Right renal cortex interstitium (tissue), 3 donors: ENCODE results near the gene ADAM19. TPM values are rescaled to one million over a fixed set of nuclear protein-coding genes. Genes with fewer than 3 reads are reported as not detected.

Experiments used
- DNase-seq, 3 donors: peaks; one replicate each; pipeline ENCODE4 v3.0.0-alpha.2; 2013; ENCODE audit warnings: low read depth in 3 of 3, low spot score in 2 of 3
- polyA plus RNA-seq, 3 donors: library from polyadenylated mRNA; unstranded; fragments of 120-200 nt; gene quantifications; one replicate each; pipeline ENCODE4 v1.2.1, GENCODE V29; 2013; ENCODE audit not compliant: insufficient read length in 3 of 3

Gene ADAM19
- polyA plus RNA-seq: 1 to 10 TPM; 7.7 to 9.6 (median 8.2) TPM

- no peak for DNase-seq
Measured at GRCh38 chr5:157575381-157576020, at the start of gene ADAM19. ADAM19 (minus strand) TSS chr5:157575775; CDS start chr5:157575696, 79 bp downstream.

DNA sequence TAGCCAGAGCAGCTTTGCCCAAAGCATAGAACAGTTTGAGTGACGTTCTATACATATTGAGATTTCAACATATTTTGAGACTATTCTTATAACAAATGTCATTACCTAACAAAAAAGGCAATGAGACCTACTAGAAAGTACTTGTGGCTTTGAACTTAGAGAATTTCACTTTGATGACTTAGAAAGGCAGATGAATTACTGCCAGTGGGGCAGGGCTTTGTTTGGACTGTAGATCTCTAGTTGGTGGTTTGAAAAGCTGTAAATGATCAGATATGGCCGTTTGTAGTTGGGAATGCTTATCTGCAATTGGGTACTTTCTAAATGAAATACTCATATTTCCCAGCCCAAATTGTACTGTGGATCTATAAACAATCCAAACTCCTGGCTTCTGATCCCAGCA, 48.6 kb upstream of the ADAM19 start:
- DNase-seq: no peak

- DNase-seq: no peak
Measured at GRCh38 chr5:157620776-157621175, 45.2 kb upstream of the ADAM19 start.

DNA sequence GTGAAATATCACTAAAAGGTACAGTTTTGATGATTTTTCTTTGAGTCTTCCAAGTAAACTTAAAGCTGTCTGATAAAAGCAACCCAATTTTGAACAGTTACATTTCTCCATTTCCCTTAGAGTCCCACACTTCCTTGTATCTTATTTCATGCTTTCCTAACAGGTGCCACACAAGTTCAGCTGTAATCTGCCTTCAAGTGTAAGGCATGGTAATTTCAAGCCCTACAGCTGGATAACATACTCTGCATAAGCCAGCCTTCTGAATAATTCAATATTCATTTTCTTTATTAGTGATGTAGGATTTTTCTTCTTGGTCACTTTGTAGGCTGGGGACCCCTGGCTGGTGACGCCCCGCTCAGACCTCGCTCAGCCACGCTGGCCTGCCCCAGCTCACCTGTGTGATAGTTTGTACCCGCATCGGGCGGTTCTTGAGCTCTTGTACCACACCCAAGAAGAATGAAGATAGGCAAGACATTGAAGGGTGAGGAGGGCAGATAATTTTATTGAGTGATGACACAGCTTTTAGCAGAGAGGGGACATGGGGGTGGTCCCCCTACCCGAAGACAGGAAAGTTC, 42.7 kb upstream of the ADAM19 start:
- DNase-seq: no peak

DNA sequence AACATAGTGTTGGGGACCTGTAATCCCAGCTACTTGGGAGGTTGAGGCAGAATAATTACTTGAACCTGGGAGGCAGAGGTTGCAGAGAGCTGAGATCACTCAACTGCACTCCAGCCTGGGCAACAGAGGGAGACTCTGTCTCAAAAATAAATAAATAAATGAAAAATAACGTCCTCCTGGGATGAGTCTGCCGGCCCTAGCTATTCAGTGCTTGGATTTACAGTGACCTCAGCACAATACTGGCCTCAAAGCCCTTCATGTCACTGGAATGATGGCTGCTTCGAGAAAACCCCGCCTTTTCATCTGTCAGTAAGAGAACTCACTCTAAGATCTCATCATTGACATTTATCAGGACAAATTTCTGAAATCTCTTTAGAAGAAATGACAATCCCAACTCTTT, 41.2 kb upstream of the ADAM19 start:
- DNase-seq: no peak

- DNase-seq: no peak
Measured at GRCh38 chr5:157613385-157614245, 38.0 kb upstream of the ADAM19 start.

DNA sequence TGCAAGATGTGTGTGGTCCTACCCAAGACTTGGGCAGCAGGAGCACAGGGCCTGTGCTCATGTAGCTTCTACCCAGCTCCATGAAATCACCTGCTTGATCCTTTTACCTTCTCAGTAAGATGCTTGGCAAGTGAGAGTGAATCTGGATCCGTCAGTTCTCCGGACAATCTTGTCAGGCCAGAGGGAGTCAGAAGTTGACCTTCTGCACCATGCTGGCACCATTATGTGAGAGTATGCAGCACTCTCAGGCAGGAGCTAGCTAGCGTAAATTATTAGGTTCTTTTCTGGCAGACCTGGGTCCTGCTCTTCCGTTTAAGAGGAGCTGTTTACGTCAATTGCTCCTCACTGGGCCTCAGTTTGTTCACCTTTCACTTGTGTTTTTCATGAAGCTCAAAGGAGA, 37.0 kb upstream of the ADAM19 start:
- DNase-seq: no peak

DNA sequence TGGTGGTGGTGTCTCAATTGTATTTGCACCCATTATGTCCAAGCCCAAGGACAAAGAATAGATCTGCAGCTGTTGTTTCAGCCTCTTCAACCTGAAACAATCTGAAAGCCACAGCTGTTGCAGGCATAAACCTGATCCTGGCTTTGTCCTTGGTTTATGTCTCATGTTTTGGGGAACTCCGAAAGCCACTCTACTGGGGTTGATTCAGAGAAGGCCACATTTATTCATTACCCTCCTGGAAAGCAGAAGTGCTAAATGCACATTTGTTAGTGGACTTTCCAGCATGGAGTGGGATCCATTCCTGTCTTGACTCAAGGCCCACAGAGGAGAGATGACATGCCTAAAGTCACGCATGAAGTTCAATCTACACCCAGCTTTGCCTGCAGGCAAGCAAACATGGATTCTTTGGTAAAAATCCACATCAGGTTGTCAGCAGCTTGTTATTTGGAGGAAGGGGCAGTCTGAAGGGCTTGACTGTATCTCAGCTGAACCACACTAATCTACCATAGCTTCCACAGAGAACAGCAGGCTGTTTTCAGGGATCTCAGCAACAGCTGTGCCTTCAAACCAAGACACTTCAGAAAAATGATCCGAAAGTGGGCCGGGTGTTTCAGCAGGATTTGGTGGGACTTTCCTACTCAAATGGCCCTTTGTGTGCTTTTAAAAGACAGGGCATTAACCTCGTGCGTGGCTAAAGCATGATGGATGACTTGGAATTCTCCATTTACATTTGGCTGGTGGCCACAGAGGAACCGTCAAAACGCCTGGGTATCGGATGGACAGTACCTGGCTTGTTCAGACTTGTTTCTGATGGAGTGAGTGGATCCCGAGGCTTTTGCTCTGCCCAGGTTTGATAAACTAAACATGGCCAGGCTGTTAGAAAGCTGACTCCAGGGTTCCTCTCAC, 36.2 kb upstream of the ADAM19 start:
- no peak for DNase-seq

DNA sequence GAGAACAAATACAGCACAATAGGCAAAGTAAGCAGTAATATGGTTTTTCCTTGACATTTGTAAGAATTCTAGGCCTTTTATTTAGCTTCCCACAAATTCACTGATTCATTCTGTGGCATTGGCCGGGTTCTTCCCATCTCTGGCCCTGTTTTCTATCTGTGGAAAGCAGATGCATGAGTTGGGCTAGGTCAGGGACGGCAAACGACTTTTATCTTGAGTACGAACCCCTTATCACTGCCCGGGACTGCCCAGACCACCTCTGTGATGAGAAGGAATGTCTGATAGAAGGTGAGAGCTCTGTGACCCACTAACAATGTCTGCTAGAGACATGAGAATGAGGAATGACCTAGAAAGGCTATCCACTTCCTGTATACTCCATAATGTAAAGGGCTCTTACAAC, 35.4 kb upstream of the ADAM19 start:
- no peak for DNase-seq

DNA sequence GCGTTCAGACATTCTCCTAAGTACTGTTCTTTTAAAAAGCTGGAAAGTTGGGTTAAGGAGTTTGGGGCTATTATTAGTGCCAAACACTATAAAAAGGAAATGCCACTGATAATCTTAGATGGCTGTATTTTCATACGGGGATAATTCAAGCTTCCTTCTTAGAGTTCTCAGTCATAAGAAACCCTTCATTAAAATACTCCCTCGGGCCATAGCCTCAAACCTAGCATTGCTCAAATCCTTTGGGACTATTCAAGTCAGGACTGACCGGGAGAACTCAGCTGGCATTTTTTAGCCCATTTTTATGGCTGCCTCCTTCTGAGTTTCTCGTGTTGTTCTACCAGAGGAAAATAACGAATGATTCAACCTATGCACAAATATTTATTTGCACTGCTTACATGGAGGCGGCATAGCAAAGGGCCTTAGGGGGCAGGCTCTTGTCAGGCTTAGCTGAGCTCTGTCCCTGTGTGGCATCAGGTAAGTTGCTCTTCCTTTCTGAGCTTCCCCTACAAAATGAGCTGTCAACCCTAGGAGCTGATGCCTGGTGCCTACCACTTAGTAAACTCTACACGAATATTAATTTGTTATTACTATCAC, 33.5 kb upstream of the ADAM19 start:
- no peak for DNase-seq

DNA sequence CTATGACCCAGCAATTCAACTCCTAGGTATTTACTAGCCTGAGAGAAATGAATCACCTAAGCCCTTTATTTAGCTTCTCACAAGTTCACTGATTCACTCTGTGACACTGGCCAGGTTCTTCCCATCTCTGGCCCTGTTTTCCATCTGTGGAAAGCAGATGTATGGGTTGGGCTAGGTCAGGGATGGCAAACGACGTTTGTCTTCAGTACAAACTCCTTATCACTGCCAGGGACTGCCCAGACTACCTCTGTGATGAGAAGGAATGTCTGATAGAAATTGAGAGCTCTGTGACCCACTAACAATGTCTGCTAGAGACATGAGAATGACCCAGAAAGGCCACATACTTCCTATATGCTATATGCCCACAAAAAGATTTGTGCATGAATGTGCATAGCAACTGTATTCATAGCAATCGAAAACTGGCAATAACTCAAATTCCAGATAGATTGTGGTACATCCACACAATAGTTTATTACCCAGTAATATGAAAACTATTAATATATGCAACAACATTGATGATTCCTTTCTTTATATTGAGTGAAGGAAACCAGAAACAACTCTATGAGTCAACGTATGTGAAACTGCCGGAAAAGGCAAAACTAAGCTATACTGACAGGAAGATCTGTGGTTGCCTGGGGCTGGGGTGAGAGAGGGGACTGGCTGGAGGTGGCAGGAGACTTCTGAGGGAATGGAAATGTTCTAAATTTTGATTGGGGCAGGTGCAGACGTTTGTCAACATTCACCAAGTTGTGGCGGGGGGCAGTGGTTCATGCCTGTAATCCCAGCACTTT, 32.0 kb upstream of the ADAM19 start:
- no peak for DNase-seq

DNA sequence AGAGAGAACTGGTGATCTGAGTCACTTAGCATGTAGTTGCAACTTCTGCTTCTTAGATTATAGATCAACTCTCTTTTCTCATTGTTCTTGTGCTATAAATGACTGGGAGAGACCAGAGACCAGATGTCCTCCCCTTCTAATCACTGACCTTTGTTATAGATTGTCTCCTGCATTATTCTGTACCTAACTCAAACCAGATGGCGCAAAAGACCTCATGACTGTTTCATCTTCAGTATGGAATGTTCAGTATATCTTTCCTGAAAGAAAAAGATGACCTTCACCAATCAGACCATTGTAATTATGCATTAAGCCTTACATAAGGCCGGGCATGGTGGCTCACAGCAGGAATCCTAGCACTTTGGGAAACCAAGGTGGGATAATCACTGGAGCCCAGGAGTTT, 30.5 kb upstream of the ADAM19 start:
- no peak for DNase-seq

- no peak for DNase-seq
Measured at GRCh38 chr5:157603333-157604190, 28.0 kb upstream of the ADAM19 start.

DNA sequence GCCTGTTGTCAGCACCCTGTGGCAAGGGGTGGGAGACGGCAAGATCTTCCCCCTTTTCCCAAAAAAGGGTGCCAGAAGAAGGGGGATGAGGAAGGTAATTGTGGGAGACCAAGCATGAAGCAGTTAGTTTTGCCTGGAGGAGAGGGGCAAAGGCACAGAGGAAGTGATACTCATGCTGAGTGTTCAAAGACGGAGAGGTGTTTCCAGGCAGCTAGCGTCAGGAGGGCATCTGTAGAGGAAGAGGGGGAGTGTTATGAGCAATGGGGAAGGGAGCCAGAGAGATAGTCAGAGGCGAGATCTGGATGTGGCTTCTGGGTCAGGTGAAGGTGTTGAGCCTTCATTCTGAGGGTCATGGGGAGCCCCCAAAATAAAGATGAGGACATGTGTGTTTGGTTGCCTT, 26.9 kb upstream of the ADAM19 start:
- no peak for DNase-seq

- DNase-seq: no peak
Measured at GRCh38 chr5:157600252-157600651, 24.7 kb upstream of the ADAM19 start.

GRCh38 chr5:157599565-157599964, 24.0 kb upstream of the ADAM19 start:
- no peak for DNase-seq

- no peak for DNase-seq
Measured at GRCh38 chr5:157598350-157598936, 22.9 kb upstream of the ADAM19 start.

GRCh38 chr5:157597277-157597676, 21.7 kb upstream of the ADAM19 start:
- no peak for DNase-seq
